ENCODE measurements around the gene SSTR4. TPM values are rescaled to one million over a fixed set of nuclear protein-coding genes. Genes with fewer than 3 reads are reported as not detected.

SSTR4 gene
- polyA plus RNA-seq, 2 of the 4 experiments (the other 2 are of a cell fraction) = 0.08 TPM; not detected in 1

DNA sequence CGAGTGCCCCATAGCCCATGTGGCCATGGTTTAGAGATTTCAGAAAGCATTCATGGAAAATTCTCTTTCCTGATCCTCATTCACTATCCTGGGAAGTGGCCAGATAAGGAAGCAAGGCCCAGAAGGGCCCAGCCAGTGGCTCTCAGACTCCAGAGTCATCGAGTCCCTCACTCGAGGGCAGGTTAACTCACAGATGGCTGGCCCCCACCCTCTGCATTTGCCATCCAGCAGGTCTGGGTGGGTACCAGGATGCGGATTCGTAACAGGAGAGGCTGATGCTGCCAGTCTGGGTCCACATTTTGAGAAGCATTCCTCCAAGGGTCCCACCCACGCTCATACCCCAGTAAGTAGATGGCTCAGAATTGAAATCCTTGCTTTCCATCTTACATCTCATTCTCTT, 3.8 kb upstream of the SSTR4 start:
- ATAC-seq (no peak), DNase-seq (ENCODE audit: low read depth in 1 of 2, low spot score in 1 of 2) (no peak), FAIRE-seq (no peak)
- CTCF ChIA-PET = no interaction called here
- H3K9me3 ChIP-seq = no peaks in the 10 kb centered on the region
- peaks cover 5% of the 10 kb centered on the region; the same call in 1 of the 3 replicates for H3K4me1 ChIP-seq
- WGBS (ENCODE audit: missing lambda C conversion rate) = 84% methylated on average over 6 of the region's 6 CpGs
- POLR2A ChIA-PET = no interaction called here
- TF ChIP-seq NPAS2 (CRISPR knock-in tag; IDR thresholded peaks at IDR 0.05; ENCODE audit: borderline replicate concordance) = no peak
- TF ChIP-seq TFCP2L1 (CRISPR knock-in tag; IDR thresholded peaks at IDR 0.05) = no peak
- TF ChIP-seq, protein P1, sequence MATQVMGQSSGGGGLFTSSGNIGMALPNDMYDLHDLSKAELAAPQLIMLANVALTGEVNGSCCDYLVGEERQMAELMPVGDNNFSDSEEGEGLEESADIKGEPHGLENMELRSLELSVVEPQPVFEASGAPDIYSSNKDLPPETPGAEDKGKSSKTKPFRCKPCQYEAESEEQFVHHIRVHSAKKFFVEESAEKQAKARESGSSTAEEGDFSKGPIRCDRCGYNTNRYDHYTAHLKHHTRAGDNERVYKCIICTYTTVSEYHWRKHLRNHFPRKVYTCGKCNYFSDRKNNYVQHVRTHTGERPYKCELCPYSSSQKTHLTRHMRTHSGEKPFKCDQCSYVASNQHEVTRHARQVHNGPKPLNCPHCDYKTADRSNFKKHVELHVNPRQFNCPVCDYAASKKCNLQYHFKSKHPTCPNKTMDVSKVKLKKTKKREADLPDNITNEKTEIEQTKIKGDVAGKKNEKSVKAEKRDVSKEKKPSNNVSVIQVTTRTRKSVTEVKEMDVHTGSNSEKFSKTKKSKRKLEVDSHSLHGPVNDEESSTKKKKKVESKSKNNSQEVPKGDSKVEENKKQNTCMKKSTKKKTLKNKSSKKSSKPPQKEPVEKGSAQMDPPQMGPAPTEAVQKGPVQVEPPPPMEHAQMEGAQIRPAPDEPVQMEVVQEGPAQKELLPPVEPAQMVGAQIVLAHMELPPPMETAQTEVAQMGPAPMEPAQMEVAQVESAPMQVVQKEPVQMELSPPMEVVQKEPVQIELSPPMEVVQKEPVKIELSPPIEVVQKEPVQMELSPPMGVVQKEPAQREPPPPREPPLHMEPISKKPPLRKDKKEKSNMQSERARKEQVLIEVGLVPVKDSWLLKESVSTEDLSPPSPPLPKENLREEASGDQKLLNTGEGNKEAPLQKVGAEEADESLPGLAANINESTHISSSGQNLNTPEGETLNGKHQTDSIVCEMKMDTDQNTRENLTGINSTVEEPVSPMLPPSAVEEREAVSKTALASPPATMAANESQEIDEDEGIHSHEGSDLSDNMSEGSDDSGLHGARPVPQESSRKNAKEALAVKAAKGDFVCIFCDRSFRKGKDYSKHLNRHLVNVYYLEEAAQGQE (IDR thresholded peaks at IDR 0.05) = no peak
- TF ChIP-seq CHD2 (IDR thresholded peaks at IDR 0.05; ENCODE audit: low read length, partially characterized antibody) = no peak
- TF ChIP-seq, protein P2, sequence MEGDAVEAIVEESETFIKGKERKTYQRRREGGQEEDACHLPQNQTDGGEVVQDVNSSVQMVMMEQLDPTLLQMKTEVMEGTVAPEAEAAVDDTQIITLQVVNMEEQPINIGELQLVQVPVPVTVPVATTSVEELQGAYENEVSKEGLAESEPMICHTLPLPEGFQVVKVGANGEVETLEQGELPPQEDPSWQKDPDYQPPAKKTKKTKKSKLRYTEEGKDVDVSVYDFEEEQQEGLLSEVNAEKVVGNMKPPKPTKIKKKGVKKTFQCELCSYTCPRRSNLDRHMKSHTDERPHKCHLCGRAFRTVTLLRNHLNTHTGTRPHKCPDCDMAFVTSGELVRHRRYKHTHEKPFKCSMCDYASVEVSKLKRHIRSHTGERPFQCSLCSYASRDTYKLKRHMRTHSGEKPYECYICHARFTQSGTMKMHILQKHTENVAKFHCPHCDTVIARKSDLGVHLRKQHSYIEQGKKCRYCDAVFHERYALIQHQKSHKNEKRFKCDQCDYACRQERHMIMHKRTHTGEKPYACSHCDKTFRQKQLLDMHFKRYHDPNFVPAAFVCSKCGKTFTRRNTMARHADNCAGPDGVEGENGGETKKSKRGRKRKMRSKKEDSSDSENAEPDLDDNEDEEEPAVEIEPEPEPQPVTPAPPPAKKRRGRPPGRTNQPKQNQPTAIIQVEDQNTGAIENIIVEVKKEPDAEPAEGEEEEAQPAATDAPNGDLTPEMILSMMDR (IDR thresholded peaks at IDR 0.05) = no peak
- no peak for TF ChIP-seq HEYL (CRISPR knock-in tag; IDR thresholded peaks at IDR 0.05)
- no peak for TF ChIP-seq CBX2 (IDR thresholded peaks at IDR 0.05; ENCODE audit: borderline replicate concordance, low read depth)
- TF ChIP-seq EP300 (IDR thresholded peaks at IDR 0.05) = no peak
- no peak for TF ChIP-seq KDM1A (IDR thresholded peaks at IDR 0.05; ENCODE audit: low read depth)
- no peak for TF ChIP-seq HOXB5 (CRISPR knock-in tag; IDR thresholded peaks at IDR 0.05)
- TF ChIP-seq ESRRA (IDR thresholded peaks at IDR 0.05; ENCODE audit: borderline replicate concordance, low read length) = no peak
- TF ChIP-seq POLR2A (IDR thresholded peaks at IDR 0.05; ENCODE audit: low read length) = no peak
- no peak for TF ChIP-seq PHF8 (IDR thresholded peaks at IDR 0.05; ENCODE audit: borderline replicate concordance, low read depth)
- no peak for TF ChIP-seq ZNF302 (CRISPR knock-in tag; IDR thresholded peaks at IDR 0.05)
- no peak for TF ChIP-seq MYC (IDR thresholded peaks at IDR 0.05; ENCODE audit: borderline replicate concordance, low read length)
- no peak for TF ChIP-seq EHF (CRISPR knock-in tag; IDR thresholded peaks at IDR 0.05)
- TF ChIP-seq TP53 (CRISPR knock-in tag; IDR thresholded peaks at IDR 0.05) = no peak
- no peak for TF ChIP-seq SREBF2 (IDR thresholded peaks at IDR 0.05)
- no peak overlapping the region for H3K4me2 ChIP-seq
- H3K27ac ChIP-seq = no peak overlapping the region
- H3K4me3 ChIP-seq = no peak overlapping the region

DNA sequence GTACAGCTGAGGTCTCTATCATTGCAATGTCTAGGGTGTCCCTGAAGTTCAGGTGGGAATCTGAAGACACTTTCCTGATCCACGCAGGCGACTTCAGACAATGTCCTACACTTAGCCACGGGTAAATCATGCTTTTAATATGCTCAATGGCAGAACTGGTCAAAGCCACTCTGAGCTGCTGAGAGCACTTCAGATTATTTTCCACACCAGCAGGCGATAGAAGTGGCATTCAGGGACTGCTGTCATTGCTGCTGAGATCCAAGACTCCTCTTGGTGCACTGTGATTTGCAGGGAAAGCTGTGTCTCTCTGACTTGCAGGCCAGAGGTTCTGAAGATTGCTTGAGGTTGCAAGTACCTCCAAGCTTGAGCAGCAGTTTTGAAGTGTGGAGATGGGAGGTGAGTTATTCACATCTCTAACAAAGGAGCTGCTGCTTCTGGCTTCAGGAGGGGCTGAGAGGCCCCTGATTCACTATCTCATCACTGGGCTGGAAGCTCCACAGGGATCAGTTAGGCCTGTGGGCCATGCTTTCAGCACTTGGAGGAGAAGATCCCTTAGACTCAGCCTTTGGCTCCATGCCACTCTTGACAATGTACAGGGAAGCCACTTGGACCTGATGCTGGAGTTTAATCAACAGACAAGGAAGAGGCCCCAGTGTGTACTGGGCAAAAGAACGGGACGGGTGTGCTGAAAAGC, 2.9 kb upstream of the SSTR4 start:
- no peak overlapping the region for H3K4me2 ChIP-seq
- TF ChIP-seq, protein P3, sequence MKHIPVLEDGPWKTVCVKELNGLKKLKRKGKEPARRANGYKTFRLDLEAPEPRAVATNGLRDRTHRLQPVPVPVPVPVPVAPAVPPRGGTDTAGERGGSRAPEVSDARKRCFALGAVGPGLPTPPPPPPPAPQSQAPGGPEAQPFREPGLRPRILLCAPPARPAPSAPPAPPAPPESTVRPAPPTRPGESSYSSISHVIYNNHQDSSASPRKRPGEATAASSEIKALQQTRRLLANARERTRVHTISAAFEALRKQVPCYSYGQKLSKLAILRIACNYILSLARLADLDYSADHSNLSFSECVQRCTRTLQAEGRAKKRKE (CRISPR knock-in tag; IDR thresholded peaks at IDR 0.05; ENCODE audit: low read depth) = no peak
- no peak for TF ChIP-seq JUNB (IDR thresholded peaks at IDR 0.05)
- no peak for TF ChIP-seq CEBPB (IDR thresholded peaks at IDR 0.05)
- TF ChIP-seq, protein P4, sequence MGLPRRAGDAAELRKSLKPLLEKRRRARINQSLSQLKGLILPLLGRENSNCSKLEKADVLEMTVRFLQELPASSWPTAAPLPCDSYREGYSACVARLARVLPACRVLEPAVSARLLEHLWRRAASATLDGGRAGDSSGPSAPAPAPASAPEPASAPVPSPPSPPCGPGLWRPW (IDR thresholded peaks at IDR 0.05) = no peak
- TF ChIP-seq SREBF2 (IDR thresholded peaks at IDR 0.05) = no peak
- TF ChIP-seq HOXB13 (CRISPR knock-in tag; IDR thresholded peaks at IDR 0.05; ENCODE audit: low read depth) = no peak
- no peak for TF ChIP-seq NFE2L2 (conservative IDR thresholded peaks at IDR 0.05; ENCODE audit: low read length)
- TF ChIP-seq, protein P2 (IDR thresholded peaks at IDR 0.05) = no peak
- no peak for TF ChIP-seq ZFP36 (IDR thresholded peaks at IDR 0.05; ENCODE audit: borderline replicate concordance, partially characterized antibody)
- no peak for TF ChIP-seq CHD2 (IDR thresholded peaks at IDR 0.05; ENCODE audit: low read length, partially characterized antibody)
- no peak for TF ChIP-seq PHF8 (IDR thresholded peaks at IDR 0.05; ENCODE audit: borderline replicate concordance, low read depth)

More for the DNA sequence above, 2.9 kb upstream of the SSTR4 start:
- 77% methylated on average over 6 of the region's 6 CpGs for WGBS (ENCODE audit: missing lambda C conversion rate)
- Histone ChIP-seq H3K27ac (no peak overlapping the region), H3K4me3 (no peak overlapping the region), H3K9me3 (no peaks in the 10 kb centered on the region), H3K4me1 (no peaks in the 10 kb centered on the region)
- POLR2A ChIA-PET = no interaction called here
- DNase-seq (ENCODE audit: low read depth in 1 of 2, low spot score in 1 of 2) (no peak), FAIRE-seq (no peak), ATAC-seq (no peak)
- CTCF ChIA-PET = interaction anchor here (1.0 to 1.6 kb wide), 3 partner anchors 16 to 341 kb away, joined by 3 to 7 read pairs (median 3); no protein-coding TSS in a partner anchor
